Subcutaneous abdominal adipose tissue (tissue), 5 donors: ENCODE data around the gene ZBED1.
"Not testable (repeated sequence)": the region's sequence is repeated elsewhere in the genome, so short reads cannot be mapped to it uniquely, and the experiment has no call there.

Experiments used
- H3K27ac ChIP-seq: one replicate; pipeline ENCODE4 v1.7.0; 2013; ENCODE audit warnings: low read depth, mild to moderate bottlenecking, inconsistent platforms, low read length, moderate library complexity
- H3K27me3 ChIP-seq, 5 donors: one replicate each; pipeline ENCODE4 v1.7.0; 2013; ENCODE audit warnings: low read length in 5 of 5, inconsistent platforms in 1 of 5; ENCODE audit not compliant: control insufficient read depth in 5 of 5, insufficient read depth in 4 of 5
- H3K36me3 ChIP-seq, 5 donors: one replicate each; pipeline ENCODE4 v1.7.0; 2013; ENCODE audit warnings: low read length in 5 of 5; ENCODE audit not compliant: control insufficient read depth in 5 of 5, insufficient read depth in 5 of 5
- H3K4me1 ChIP-seq, 5 donors: one replicate each; pipeline ENCODE4 v1.7.0; 2013; ENCODE audit warnings: low read length in 5 of 5, mild to moderate bottlenecking in 3 of 5, moderate library complexity in 1 of 5; ENCODE audit not compliant: control insufficient read depth in 5 of 5, insufficient read depth in 5 of 5
- H3K4me3 ChIP-seq, 5 donors: one replicate each; pipeline ENCODE4 v1.7.0; 2013; ENCODE audit warnings: low read length in 5 of 5, low read depth in 1 of 5
- H3K9ac ChIP-seq, 5 donors: one replicate each; pipeline ENCODE4 v1.7.0; 2013; ENCODE audit warnings: low read length in 5 of 5, mild to moderate bottlenecking in 4 of 5, moderate library complexity in 3 of 5
- H3K9me3 ChIP-seq, 5 donors: one replicate each; pipeline ENCODE4 v1.7.0; 2013; ENCODE audit warnings: low read length in 5 of 5; ENCODE audit not compliant: control insufficient read depth in 5 of 5
- donor health status: healthy.
- donor health status: healthy.
- donor health status: healthy.
- donor health status: healthy.
- donor health status: healthy.

The ZBED1 gene

GRCh38 chrX:2521092-2521926 is 20.5 kb upstream of the ZBED1 start:
- peaks cover 0 to 3% (median 0%) of the 10 kb centered on the region in 5 donors for H3K4me1 ChIP-seq
- no peaks in the 10 kb centered on the region for H3K36me3 ChIP-seq
- H3K27ac ChIP-seq, result no peak overlapping the region
- H3K4me3 ChIP-seq, result no peak overlapping the region
- no peaks in the 10 kb centered on the region for H3K27me3 ChIP-seq
- H3K9me3 ChIP-seq, result peaks cover 0 to 3% (median 0%) of the 10 kb centered on the region in 5 donors
- H3K9ac ChIP-seq, result no peak overlapping the region

- Histone ChIP-seq H3K4me3 (no peak overlapping the region), H3K27ac (no peak overlapping the region), H3K27me3 (no peaks in the 10 kb centered on the region), H3K4me1 (peaks cover 0 to 3% (median 0%) of the 10 kb centered on the region in 5 donors), H3K36me3 (no peaks in the 10 kb centered on the region), H3K9me3 (peaks cover 0 to 3% (median 0%) of the 10 kb centered on the region in 5 donors), H3K9ac (no peak overlapping the region)
These were observed 19.8 kb upstream of the ZBED1 start for GRCh38 chrX:2520539-2520938.

DNA sequence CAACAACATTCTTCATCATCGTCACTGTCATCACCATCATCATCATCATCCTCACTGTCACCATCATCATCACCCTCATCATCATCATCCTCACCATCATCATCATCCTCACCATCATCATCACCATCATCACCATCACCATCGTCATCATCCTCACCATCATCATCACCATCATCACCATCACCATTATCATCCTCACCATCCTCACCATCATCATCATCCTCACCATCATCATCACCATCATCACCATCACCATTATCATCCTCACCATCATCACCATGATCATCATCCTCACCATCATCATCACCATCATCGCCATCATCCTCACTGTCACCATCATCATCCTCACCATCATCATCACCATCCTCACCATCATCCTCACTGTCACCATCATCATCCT is 18.9 kb upstream of the ZBED1 start:
- H3K27ac ChIP-seq, H3K4me3 ChIP-seq, H3K36me3 ChIP-seq, H3K9ac ChIP-seq, H3K27me3 ChIP-seq, H3K9me3 ChIP-seq, H3K4me1 ChIP-seq: not testable (repeated sequence)

GRCh38 chrX:2517055-2517454 is 16.3 kb upstream of the ZBED1 start:
- H3K9ac ChIP-seq, result no peak overlapping the region
- peaks cover 0 to 3% (median 0%) of the 10 kb centered on the region in 5 donors for H3K9me3 ChIP-seq
- no peaks in the 10 kb centered on the region for H3K36me3 ChIP-seq
- peaks cover 0 to 3% (median 0%) of the 10 kb centered on the region in 5 donors for H3K27me3 ChIP-seq
- no peak overlapping the region for H3K4me3 ChIP-seq
- H3K4me1 ChIP-seq, result peaks cover 0 to 3% (median 0%) of the 10 kb centered on the region in 5 donors
- no peak overlapping the region for H3K27ac ChIP-seq

GRCh38 chrX:2516623-2517022 is 15.8 kb upstream of the ZBED1 start:
- Histone ChIP-seq H3K4me1 (peaks cover 0 to 3% (median 0%) of the 10 kb centered on the region in 5 donors), H3K9me3 (peaks cover 0 to 4% (median 0%) of the 10 kb centered on the region in 5 donors), H3K27me3 (peaks cover 0 to 3% (median 0%) of the 10 kb centered on the region in 5 donors), H3K4me3 (no peak overlapping the region), H3K27ac (no peak overlapping the region), H3K9ac (no peak overlapping the region), H3K36me3 (no peaks in the 10 kb centered on the region)

DNA sequence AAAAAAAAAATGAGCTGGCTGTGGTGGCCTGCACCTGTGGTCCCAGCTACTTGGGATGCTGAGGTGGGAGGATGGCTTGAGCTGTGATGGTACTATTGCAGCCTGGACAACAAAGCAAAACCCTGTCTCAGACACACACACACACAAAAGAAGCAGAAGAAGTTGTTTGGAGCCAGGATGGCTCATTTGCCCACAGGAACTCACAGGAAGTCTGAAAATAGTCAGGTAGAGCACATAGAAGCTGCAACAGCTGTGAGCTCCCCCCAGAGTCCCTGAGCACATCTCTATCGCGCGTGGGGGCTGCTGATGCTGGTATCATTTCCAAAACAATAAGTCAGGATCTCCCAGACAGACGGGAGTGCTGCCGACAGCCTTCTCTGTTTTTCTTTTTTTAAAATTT is 13.4 kb upstream of the ZBED1 start:
- no peaks in the 10 kb centered on the region for H3K4me1 ChIP-seq
- no peak overlapping the region for H3K9ac ChIP-seq

DNA sequence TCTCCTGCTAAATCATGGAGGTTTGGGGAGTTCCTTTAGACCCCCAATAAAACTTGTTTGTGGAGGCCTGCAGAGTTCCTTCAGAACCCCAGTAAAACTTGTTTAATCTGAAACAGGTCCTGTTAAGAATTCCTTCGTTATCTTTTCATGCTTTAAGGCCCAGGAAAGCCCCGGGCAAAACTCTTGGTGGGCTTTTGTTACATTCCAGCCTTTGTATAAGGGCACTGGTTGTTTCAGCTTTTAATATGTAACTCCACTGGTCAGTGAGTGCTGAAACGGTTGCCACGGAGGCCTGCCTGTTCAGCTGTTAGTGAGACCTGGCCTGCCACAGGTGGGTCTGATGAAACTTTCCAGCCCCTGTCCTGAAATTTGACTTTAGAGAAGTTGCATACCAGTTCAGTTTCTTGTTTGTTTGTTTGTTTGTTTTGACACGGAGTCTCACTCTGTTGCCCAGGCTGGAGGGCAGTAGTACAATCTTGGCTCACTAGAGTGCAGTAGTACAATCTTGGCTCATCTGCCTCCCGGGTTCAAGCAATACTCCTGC is 12.4 kb upstream of the ZBED1 start:
- Histone ChIP-seq H3K27ac (no peak overlapping the region), H3K9me3 (peaks cover 0 to 4% (median 0%) of the 10 kb centered on the region in 5 donors), H3K4me1 (no peaks in the 10 kb centered on the region), H3K36me3 (no peaks in the 10 kb centered on the region), H3K27me3 (peaks cover 0 to 3% (median 0%) of the 10 kb centered on the region in 5 donors), H3K4me3 (no peak overlapping the region), H3K9ac (no peak overlapping the region)

More for the DNA sequence above, 13.4 kb upstream of the ZBED1 start:
- no peak overlapping the region for H3K4me3 ChIP-seq
- H3K27ac ChIP-seq, result no peak overlapping the region
- H3K36me3 ChIP-seq, result no peaks in the 10 kb centered on the region
- peaks cover 0 to 4% (median 0%) of the 10 kb centered on the region in 5 donors for H3K9me3 ChIP-seq
- peaks cover 0 to 3% (median 0%) of the 10 kb centered on the region in 5 donors for H3K27me3 ChIP-seq

DNA sequence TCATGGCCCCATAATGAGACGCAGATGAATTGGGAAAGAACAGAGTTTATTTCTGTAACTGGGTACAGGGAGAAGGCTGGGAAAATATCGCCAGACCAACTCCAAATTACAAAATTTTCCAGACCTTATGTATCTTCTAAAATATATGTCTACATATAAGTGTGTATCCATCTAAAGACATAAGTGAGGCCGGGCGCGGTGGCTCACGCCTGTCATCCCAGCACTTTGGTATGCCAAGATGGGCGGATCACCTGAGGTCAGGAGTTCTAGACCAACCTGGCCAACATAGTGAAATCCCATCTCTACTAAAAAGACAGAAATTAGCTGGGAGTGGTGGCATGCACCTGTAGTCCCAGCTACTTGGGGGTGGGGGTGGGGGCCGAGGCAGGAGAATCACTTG is 11.7 kb upstream of the ZBED1 start:
- peaks cover 0 to 4% (median 0%) of the 10 kb centered on the region in 5 donors for H3K9me3 ChIP-seq
- H3K27ac ChIP-seq, result no peak overlapping the region
- H3K4me1 ChIP-seq, result no peaks in the 10 kb centered on the region
- no peak overlapping the region for H3K4me3 ChIP-seq
- H3K9ac ChIP-seq, result no peak overlapping the region
- peaks cover 0 to 3% (median 0%) of the 10 kb centered on the region in 5 donors for H3K27me3 ChIP-seq
- H3K36me3 ChIP-seq, result no peaks in the 10 kb centered on the region

DNA sequence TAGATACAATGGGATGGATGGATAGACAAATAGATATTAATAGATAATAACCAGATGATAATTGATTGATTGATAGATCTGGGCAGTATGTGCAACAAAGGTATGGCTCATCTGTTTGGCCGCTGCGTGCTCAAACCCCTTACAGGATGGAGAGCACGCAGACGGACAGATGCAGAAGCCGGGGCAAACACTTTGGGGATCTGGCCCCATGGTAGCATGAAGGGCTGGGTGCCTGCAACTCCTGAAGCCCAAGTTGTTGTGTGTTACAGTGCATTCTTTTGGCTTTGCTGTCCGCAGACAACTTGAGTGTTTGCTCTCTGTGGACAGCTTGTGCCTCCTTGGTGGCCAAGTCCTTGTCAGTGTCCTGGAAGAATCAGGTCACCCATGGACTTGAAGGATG is 10.6 kb upstream of the ZBED1 start:
- H3K36me3 ChIP-seq, result no peaks in the 10 kb centered on the region
- H3K4me3 ChIP-seq, result no peak overlapping the region
- H3K9ac ChIP-seq, result no peak overlapping the region
- no peak overlapping the region for H3K27ac ChIP-seq
- H3K9me3 ChIP-seq, result peaks cover 0 to 4% (median 0%) of the 10 kb centered on the region in 5 donors
- no peaks in the 10 kb centered on the region for H3K4me1 ChIP-seq
- peaks cover 0 to 3% (median 0%) of the 10 kb centered on the region in 5 donors for H3K27me3 ChIP-seq

- Histone ChIP-seq H3K27ac (no peak overlapping the region), H3K4me3 (no peak overlapping the region), H3K36me3 (no peaks in the 10 kb centered on the region)
These were observed 8.0 kb upstream of the ZBED1 start for GRCh38 chrX:2508648-2509335.

More at GRCh38 chrX:2508648-2509335, 8.0 kb upstream of the ZBED1 start:
- H3K9me3 ChIP-seq, result peaks cover 0 to 4% (median 0%) of the 10 kb centered on the region in 5 donors
- no peak overlapping the region for H3K9ac ChIP-seq
- H3K27me3 ChIP-seq, result no peaks in the 10 kb centered on the region
- no peaks in the 10 kb centered on the region for H3K4me1 ChIP-seq
